A673 (cell line): ENCODE data around the gene CNIH2.

Source experiments
- CTCF ChIP-seq: fragments of 300-800, 200-600 bp; sonication (generic); conservative IDR thresholded peaks from 2 replicates; pipeline ENCODE4 v1.5.1; 2017; ENCODE audit warnings: low read depth, mild to moderate bottlenecking, antibody characterized with exemption, low read length, moderate library complexity, mixed read lengths
- EZH2 ChIP-seq: fragments of 200-600 bp; sonication (generic); IDR thresholded peaks from 2 replicates; pipeline ENCODE4 v1.6.1; 2017; ENCODE audit warnings: borderline replicate concordance, low read depth, mild to moderate bottlenecking, mixed read lengths, antibody characterized with exemption, low read length; ENCODE audit not compliant: poor library complexity, severe bottlenecking

DNA sequence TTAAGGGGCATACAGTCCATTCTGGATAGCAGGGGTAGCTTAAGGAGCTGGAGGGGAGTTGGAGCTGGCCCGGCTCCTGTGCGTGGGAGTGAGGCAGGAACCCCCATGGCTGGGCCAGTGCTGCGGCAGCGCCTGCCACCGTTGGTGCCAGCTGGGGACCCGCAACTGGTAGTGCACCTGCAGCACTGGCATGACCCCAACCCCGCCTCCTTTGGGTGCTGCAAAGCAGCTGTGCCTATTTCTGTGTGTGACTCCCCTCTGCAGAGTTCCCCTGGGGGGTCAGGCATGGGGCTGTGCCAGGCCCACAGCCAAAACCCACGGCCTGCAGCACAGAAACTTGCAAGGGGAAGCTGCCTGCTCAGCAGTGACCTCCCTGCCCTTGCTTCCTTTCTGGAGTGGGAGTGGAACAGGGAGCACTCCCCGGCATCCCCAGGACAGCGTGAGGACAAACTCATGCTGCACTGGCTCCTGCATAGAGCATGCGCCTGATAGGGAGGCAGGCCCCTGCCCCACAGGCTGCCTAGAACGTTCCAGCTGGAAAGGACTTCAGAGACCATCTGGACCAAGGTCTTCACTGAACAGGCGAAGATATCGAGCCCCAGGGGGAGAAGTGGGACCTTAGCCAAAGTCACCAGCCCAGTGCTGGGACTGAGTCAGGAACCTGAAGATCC is 35.7 kb upstream of the CNIH2 start:
- no peak for TF ChIP-seq CTCF
- TF ChIP-seq EZH2: no peak
